ENCODE results near the gene ESCO1.

ESCO1 gene

DNA sequence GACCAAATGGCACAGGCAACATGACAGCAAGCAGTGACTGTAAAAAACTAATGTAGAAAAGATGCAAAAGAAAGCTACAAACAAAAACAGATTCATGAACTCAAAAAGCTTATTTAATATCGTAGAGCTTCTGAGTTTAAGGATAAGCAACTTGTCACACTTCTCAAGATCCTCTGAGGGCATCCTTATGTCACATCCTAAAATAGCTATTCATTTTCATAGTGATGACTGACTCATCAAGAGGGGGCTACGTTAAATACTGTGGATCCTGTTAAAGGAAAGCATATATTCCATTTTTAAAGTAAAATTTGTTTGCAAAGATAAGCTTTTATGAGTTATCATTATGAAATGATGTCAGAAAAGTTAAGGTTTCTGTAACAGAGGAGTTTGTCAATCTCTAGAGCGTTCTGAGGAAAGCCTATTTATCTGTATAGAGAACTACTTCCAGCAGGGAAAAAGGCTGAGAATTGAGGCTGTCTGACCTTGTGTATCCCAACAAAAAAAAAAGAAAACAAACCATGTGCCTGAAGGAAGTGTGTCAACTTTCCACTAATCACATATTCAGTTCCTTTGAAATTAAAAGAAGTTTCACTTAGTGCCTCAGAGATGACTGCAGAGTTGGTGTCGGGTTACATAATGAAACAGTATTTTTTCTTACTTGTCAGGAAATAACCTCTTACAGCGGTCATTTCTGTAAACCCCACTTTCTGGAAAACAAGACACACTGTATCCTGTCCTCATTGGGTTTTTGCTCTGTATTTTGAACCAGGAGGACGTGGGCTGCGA, 115.5 kb downstream of the ESCO1 start:
- no peak for DNase-seq

DNA sequence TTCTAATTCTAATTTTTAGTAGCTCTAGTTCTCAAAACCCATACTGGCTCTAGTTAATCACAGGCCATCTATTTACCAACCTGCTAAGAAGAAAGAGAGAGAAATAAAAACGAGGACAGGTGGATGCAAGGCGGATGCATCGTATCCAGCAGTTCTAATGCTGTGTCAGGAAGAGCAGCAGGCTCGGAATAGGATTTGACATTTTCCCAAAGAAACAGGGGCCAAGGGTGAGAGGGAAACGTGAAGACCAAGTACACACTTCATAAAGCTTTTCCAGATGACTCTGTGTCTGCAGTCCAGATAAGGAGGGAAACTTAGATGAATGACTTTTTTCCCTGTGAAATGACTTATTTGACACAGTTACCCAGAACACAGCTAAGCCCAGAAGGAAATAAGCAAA, 117.5 kb downstream of the ESCO1 start:
- no peak for DNase-seq

DNA sequence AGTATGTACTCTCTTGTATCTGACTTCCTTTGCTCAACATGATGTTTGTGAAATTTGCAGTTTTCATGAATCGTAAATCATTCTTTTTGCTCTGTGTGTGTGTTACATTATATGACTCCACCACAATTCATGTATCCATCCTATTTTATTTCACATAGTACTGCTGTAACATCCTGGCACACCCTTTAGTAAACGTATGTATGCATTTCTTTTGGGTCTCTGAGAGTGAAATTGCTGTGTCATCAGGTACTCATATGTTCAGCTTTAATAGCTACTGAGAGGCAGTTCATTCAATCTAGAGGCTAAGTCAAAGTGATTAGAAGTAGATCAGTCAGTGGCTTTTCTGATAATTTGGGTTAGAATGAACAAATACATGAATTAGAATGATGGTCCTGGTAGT, 118.8 kb downstream of the ESCO1 start:
- DNase-seq = no peak

DNA sequence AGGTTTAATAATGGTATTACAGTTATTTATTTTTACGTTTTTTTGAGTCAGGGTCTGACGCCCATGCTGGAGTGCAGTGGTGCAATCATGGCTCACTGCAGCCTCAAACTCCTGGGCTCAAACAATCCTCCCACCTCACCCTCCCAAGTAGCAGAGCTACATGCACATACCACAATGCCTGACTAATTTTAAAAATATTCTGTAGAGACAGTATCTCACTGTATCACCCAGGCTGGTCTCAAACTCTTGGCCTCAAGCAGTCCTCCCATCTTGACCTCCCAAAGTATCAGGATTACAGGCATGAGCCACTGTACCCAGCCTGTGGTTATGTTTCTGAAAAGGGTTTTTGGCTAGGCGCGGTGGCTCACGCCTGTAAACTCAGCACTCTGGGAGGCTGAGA, 120.8 kb downstream of the ESCO1 start:
- DNase-seq = no peak
